ENCODE results near the gene BANP.

Gene BANP

GRCh38 chr16:87954826-87955225 is 3.6 kb downstream of the BANP start:
- Histone ChIP-seq H3K4me3 (no peak overlapping the region), H3K27ac (peak overlapping the region; percentile 17 to 61)
- no peak for DNase-seq (ENCODE audit: low spot score)
- TF ChIP-seq CTCF (IDR thresholded peaks at IDR 0.05) = no peak

- DNase-seq (ENCODE audit: low spot score) = no peak
- TF ChIP-seq CTCF (IDR thresholded peaks at IDR 0.05) = no peak
- H3K27ac ChIP-seq = peak overlapping the region; percentile 33 to 61
- H3K4me3 ChIP-seq = no peak overlapping the region
These were observed 4.3 kb downstream of the BANP start for GRCh38 chr16:87955302-87956097.

GRCh38 chr16:87956098-87956364 is 4.8 kb downstream of the BANP start:
- Histone ChIP-seq H3K27ac (peak overlapping the region; percentile 33 to 52), H3K4me3 (peak overlapping the region; percentile 12)
- no peak for TF ChIP-seq CTCF (IDR thresholded peaks at IDR 0.05)
- no peak for DNase-seq (ENCODE audit: low spot score)

GRCh38 chr16:87956365-87957231 is 5.4 kb downstream of the BANP start:
- H3K27ac ChIP-seq = peak overlapping the region in 1 of 2 donors; percentile 52
- TF ChIP-seq CTCF (IDR thresholded peaks at IDR 0.05) = no peak
- no peak for DNase-seq (ENCODE audit: low spot score)
- H3K4me3 ChIP-seq = peak overlapping the region; percentile 12

GRCh38 chr16:87957296-87958094 is 6.3 kb downstream of the BANP start:
- Histone ChIP-seq H3K27ac (peak overlapping the region in 1 of 2 donors; percentile 52), H3K4me3 (peak overlapping the region; percentile 12)
- TF ChIP-seq CTCF (IDR thresholded peaks at IDR 0.05) = no peak
- no peak for DNase-seq (ENCODE audit: low spot score)

- no peak overlapping the region for H3K27ac ChIP-seq
- H3K4me3 ChIP-seq = no peak overlapping the region
- no peak for DNase-seq (ENCODE audit: low spot score)
- TF ChIP-seq CTCF (IDR thresholded peaks at IDR 0.05) = no peak
These were observed 7.4 kb downstream of the BANP start for GRCh38 chr16:87958632-87959031.

All from coronary artery (tissue), 2 donors.